ENCODE measurements around the gene ANKFY1.

Gene ANKFY1

DNA sequence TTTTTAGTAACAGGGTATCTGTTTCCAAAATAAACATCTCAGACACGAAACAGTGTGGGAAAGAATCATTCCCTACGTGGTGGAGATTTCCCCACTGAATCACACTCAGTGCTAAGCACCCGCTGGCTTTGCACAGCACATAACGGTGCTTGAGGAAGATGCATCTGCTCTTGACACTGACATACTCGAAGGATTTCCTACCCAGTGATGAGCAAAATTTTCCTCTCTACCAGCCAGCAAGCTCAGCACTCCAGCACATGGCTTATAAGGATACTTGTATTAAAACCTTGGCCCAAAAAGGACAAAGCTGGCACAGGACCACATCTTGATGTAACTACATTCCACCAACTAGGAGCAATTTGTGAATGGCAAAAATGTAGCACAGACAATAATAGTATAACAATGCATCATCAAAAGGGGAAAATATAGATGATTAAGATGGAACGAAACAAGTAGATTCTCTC lies 59.0 kb downstream of the ANKFY1 start:
- TF ChIP-seq, protein P1, sequence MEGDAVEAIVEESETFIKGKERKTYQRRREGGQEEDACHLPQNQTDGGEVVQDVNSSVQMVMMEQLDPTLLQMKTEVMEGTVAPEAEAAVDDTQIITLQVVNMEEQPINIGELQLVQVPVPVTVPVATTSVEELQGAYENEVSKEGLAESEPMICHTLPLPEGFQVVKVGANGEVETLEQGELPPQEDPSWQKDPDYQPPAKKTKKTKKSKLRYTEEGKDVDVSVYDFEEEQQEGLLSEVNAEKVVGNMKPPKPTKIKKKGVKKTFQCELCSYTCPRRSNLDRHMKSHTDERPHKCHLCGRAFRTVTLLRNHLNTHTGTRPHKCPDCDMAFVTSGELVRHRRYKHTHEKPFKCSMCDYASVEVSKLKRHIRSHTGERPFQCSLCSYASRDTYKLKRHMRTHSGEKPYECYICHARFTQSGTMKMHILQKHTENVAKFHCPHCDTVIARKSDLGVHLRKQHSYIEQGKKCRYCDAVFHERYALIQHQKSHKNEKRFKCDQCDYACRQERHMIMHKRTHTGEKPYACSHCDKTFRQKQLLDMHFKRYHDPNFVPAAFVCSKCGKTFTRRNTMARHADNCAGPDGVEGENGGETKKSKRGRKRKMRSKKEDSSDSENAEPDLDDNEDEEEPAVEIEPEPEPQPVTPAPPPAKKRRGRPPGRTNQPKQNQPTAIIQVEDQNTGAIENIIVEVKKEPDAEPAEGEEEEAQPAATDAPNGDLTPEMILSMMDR (IDR thresholded peaks at IDR 0.05; ENCODE audit: control extremely low read depth, extremely low read depth, low read depth, missing control alignments), result no peak
- POLR2A ChIA-PET, result no interaction called here
- no peak for DNase-seq (ENCODE audit: extremely low spot score)
- CTCF ChIA-PET, result interaction anchor here (1.3 kb wide), 2 partner anchors 11 to 204 kb away, joined by 3 read pairs; no protein-coding TSS in a partner anchor

DNA sequence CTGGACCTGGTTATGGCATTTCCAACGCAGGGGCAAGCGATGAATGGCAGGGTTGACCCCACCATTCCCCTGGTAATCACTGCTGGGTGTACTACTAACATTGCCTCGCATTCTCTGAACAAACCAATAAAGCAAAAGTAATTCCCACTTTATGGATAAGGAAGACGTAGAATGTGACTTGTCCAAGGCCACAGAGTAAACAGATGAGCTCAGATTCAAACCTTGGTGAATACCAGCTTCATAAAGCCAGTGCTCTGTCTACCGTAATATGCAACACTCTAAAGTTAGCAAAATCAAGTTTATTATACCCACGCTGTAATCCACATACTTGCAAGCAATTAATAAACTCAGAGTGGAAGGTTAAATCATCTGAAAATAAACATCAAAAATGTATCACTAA lies 59.6 kb downstream of the ANKFY1 start:
- POLR2A ChIA-PET, result no interaction called here
- TF ChIP-seq, protein P1 (IDR thresholded peaks at IDR 0.05; ENCODE audit: control extremely low read depth, extremely low read depth, low read depth, missing control alignments), result no peak
- CTCF ChIA-PET, result interaction anchor here (1.3 kb wide), 1 partner anchor 11 kb away, joined by 3 read pairs; no protein-coding TSS in a partner anchor
- no peak for DNase-seq (ENCODE audit: extremely low spot score)

DNA sequence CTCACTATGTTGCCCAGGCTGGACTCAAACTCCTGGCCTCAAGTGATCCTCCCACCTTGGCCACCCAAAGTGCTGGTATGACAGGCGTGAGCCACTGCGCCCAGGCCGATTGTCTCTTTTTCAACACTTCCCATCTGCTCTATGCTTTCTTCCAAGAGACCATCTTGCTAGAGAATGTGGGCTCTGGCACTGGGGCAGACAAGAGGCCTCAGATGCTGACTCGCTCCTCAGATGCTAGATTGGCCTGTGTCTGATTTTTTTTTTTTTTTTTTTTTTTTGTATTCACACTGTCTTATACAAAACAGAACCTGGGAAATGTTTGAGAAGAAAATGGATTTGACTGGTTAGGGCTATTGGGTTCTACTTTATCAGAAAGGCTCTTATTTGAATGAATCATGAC lies 62.6 kb downstream of the ANKFY1 start:
- CTCF ChIA-PET, result interaction anchor here (1.2 to 4.7 kb wide), 10 partner anchors 8 to 219 kb away, joined by 3 to 62 read pairs (median 8); no protein-coding TSS in a partner anchor
- POLR2A ChIA-PET, result no interaction called here
- TF ChIP-seq, protein P1 (IDR thresholded peaks at IDR 0.05; ENCODE audit: control extremely low read depth, extremely low read depth, low read depth, missing control alignments), result no peak
- DNase-seq (ENCODE audit: extremely low spot score), result no peak

DNA sequence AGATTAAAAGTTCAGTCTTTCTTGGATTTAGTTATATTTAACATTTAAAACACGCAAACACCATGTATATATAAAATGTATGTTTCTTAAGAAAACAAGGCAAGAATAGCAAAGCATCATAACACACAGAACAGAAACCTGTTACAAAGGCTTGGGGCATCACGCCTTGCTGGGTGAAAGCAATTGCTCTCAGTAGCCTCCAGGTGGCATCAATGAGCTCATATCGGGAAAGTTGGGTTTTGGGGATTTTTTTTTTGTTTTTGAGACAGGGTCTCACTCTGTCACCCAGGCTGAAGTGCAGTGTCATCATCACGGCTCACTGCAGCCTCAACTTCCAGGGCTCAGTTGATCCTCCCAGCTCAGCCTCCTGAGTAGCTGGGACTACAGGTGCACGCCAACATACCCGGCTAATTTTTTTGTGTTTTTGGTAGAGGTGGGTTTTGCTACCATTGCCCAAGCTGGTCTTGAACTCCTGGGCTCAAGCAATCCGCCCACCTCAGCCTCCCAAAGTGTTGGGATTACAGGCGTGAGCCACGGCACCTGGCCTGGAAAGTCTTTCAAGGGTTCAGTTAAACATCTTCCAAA lies 63.9 kb downstream of the ANKFY1 start:
- POLR2A ChIA-PET, result interaction anchor here (0.7 kb wide), 1 partner anchor 9 kb away, joined by 3 read pairs; no protein-coding TSS in a partner anchor
- CTCF ChIA-PET, result interaction anchor here (0.6 to 4.7 kb wide), 50 partner anchors 9 to 397 kb away, joined by 3 to 62 read pairs (median 4); no protein-coding TSS in a partner anchor
- TF ChIP-seq, protein P1 (IDR thresholded peaks at IDR 0.05; ENCODE audit: control extremely low read depth, extremely low read depth, low read depth, missing control alignments), result peak; percentile 65
- DNase-seq (ENCODE audit: extremely low spot score), result peak; percentile 76

DNA sequence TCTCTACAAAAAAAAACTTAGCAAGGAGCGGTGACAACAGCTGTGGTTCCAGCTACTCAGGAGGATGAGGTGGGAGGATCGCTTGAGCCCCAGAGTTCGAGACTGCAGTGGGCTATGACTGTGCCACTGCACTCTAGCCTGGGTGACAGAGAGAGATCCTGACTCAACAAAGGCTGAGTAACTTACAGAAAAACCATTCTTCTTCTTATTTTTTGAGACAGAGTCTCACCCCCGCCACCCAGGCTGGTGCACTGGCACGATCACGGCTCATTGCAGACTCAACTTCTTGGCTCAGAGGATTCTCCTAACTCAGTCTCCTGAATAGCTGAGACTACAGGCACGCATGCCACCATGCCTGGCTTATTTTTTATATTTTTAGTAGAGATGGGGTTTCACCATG lies 64.8 kb downstream of the ANKFY1 start:
- ChIA-PET POLR2A (no interaction called here), CTCF (interaction anchor here (0.9 to 3.0 kb wide), 3 partner anchors 17 to 220 kb away, joined by 3 to 24 read pairs (median 10); no protein-coding TSS in a partner anchor)
- no peak for DNase-seq (ENCODE audit: extremely low spot score)
- TF ChIP-seq, protein P1 (IDR thresholded peaks at IDR 0.05; ENCODE audit: control extremely low read depth, extremely low read depth, low read depth, missing control alignments), result no peak

DNA sequence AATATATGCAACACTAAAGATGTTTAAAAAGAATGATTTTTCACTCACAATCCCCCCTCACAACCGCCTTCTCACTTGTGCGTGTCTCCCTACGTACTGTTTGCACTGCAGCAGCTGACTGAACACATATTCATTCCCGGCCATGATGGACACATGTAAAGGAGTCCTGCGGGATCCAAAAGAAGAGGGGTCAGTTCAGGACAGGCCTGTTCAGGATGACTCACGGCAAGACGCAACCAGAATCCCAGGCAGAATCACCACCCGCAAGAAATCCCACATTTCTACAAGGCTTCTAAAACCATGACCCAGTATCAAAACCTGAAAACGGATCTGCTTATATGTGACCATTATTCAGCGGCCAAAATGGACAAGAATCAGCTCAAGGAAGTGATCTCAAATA lies 68.5 kb downstream of the ANKFY1 start:
- no peak for DNase-seq (ENCODE audit: extremely low spot score)
- TF ChIP-seq, protein P1 (IDR thresholded peaks at IDR 0.05; ENCODE audit: control extremely low read depth, extremely low read depth, low read depth, missing control alignments), result no peak
- ChIA-PET POLR2A (no interaction called here), CTCF (interaction anchor here (1.3 to 1.8 kb wide), 2 partner anchors 218 to 226 kb away, joined by 4 read pairs; no protein-coding TSS in a partner anchor)
